Gastrocnemius medialis (tissue), 4 donors: ENCODE results near the gene ZNF383.
"Not testable (repeated sequence)": the region's sequence is repeated elsewhere in the genome, so short reads cannot be mapped to it uniquely, and the experiment has no call there.

Experiments used
- CTCF ChIP-seq, 5 experiments: fragments of 450-650 bp in 3 of 5; fragments of 200-600 bp in 2 of 5; sonication (generic) in 2 of 5; IDR thresholded peaks in 4 of 5; conservative IDR thresholded peaks in 1 of 5; 1 replicate in 4 of 5; 2 replicates in 1 of 5; pipeline ENCODE4 v1.5.1; 2016 to 2019; ENCODE audit warnings: antibody characterized with exemption in 5 of 5, mild to moderate bottlenecking in 3 of 5, moderate library complexity in 3 of 5
- POLR2A ChIP-seq, 2 donors: fragments of 450-650 bp; IDR thresholded peaks; one replicate each; pipeline ENCODE4 v1.6.1; 2017; ENCODE audit warnings: antibody characterized with exemption in 2 of 2, mild to moderate bottlenecking in 2 of 2, moderate library complexity in 2 of 2

- not testable (repeated sequence) for TF ChIP-seq POLR2A (IDR thresholded peaks at IDR 0.05); CTCF (IDR thresholded peaks at IDR 0.05 in 4 of 5, conservative IDR thresholded peaks at IDR 0.05 in 1 of 5)
These were observed 31.9 kb upstream of the ZNF383 start for GRCh38 chr19:37186071-37186470.
